Mononuclear cell (primary cell): ENCODE results near the gene NACA2. TPM values are rescaled to one million over a fixed set of nuclear protein-coding genes. Genes with fewer than 3 reads are reported as not detected.
"Not testable (repeated sequence)": the region's sequence is repeated elsewhere in the genome, so short reads cannot be mapped to it uniquely, and the experiment has no call there.

Experiments used
- H3K27me3 ChIP-seq: 2 replicates; pipeline ENCODE4 v1.6.0; 2011; ENCODE audit warnings: low read length, control low read depth; ENCODE audit not compliant: insufficient read depth
- H3K4me1 ChIP-seq: 2 replicates; pipeline ENCODE4 v1.5.1; 2011; ENCODE audit warnings: mild to moderate bottlenecking, low read length, control low read depth; ENCODE audit not compliant: insufficient read depth
- H3K4me3 ChIP-seq: 2 replicates; pipeline ENCODE4 v1.5.1; 2011; ENCODE audit warnings: mild to moderate bottlenecking, low read length, moderate library complexity
- H3K9me3 ChIP-seq: 2 replicates; pipeline ENCODE4 v1.5.1; 2011; ENCODE audit warnings: low read depth, mild to moderate bottlenecking, control low read depth, low read length
- total RNA-seq: library from RNA; depleted of rRNA; stranded (reverse); fragments of >200 nt; gene quantifications from one replicate; pipeline ENCODE4 v1.2.3, GENCODE V29; 2012

Gene NACA2
- total RNA-seq: 0.31 TPM

- H3K4me3 ChIP-seq: no peak within 1 kb of the TSS
- no peaks in the 10 kb centered on the region for H3K4me1 ChIP-seq
- H3K27me3 ChIP-seq: peaks cover 8% of the 10 kb centered on the region
- no peaks in the 10 kb centered on the region for H3K9me3 ChIP-seq
Measured at GRCh38 chr17:61591018-61591417, at the start of gene NACA2. Gene NACA2 (minus strand): TSS chr17:61591219. CDS start chr17:61591180, 39 bp downstream.

- peaks cover 6% of the 10 kb centered on the region for H3K27me3 ChIP-seq
- no peaks in the 10 kb centered on the region for H3K9me3 ChIP-seq
- no peaks in the 10 kb centered on the region for H3K4me1 ChIP-seq
- H3K4me3 ChIP-seq: no peak overlapping the region
Measured at GRCh38 chr17:61639818-61640217, 48.8 kb upstream of the NACA2 start.

GRCh38 chr17:61638087-61638486 is 47.1 kb upstream of the NACA2 start:
- Histone ChIP-seq H3K4me3 (no peak overlapping the region), H3K4me1 (no peaks in the 10 kb centered on the region), H3K9me3 (no peaks in the 10 kb centered on the region), H3K27me3 (peaks cover 10% of the 10 kb centered on the region)

GRCh38 chr17:61635913-61636432 is 45.0 kb upstream of the NACA2 start:
- no peaks in the 10 kb centered on the region for H3K9me3 ChIP-seq
- H3K4me1 ChIP-seq: no peaks in the 10 kb centered on the region
- H3K27me3 ChIP-seq: peaks cover 20% of the 10 kb centered on the region
- H3K4me3 ChIP-seq: no peak overlapping the region

- Histone ChIP-seq H3K4me1 (no peaks in the 10 kb centered on the region), H3K27me3 (peaks cover 23% of the 10 kb centered on the region), H3K4me3 (no peak overlapping the region), H3K9me3 (no peaks in the 10 kb centered on the region)
Measured at GRCh38 chr17:61634942-61635538, 44.0 kb upstream of the NACA2 start.

GRCh38 chr17:61634011-61634539 is 43.1 kb upstream of the NACA2 start:
- Histone ChIP-seq H3K4me3 (no peak overlapping the region), H3K9me3 (no peaks in the 10 kb centered on the region), H3K4me1 (no peaks in the 10 kb centered on the region), H3K27me3 (peaks cover 25% of the 10 kb centered on the region)

GRCh38 chr17:61632826-61633225 is 41.8 kb upstream of the NACA2 start:
- H3K27me3 ChIP-seq: peaks cover 23% of the 10 kb centered on the region
- H3K9me3 ChIP-seq: no peaks in the 10 kb centered on the region
- H3K4me3 ChIP-seq: no peak overlapping the region
- no peaks in the 10 kb centered on the region for H3K4me1 ChIP-seq

GRCh38 chr17:61631800-61632199 is 40.8 kb upstream of the NACA2 start:
- H3K27me3 ChIP-seq: peaks cover 25% of the 10 kb centered on the region
- H3K9me3 ChIP-seq: no peaks in the 10 kb centered on the region
- H3K4me1 ChIP-seq: no peaks in the 10 kb centered on the region
- no peak overlapping the region for H3K4me3 ChIP-seq

- H3K9me3 ChIP-seq, H3K4me1 ChIP-seq, H3K4me3 ChIP-seq: not testable (repeated sequence)
- peaks cover 29% of the 10 kb centered on the region for H3K27me3 ChIP-seq
Measured at GRCh38 chr17:61628158-61628557, 37.1 kb upstream of the NACA2 start.

GRCh38 chr17:61627658-61628057 is 36.6 kb upstream of the NACA2 start:
- Histone ChIP-seq H3K27me3 (peaks cover 32% of the 10 kb centered on the region), H3K4me1 (no peaks in the 10 kb centered on the region), H3K4me3 (no peak overlapping the region), H3K9me3 (no peaks in the 10 kb centered on the region)

GRCh38 chr17:61627125-61627524 is 36.1 kb upstream of the NACA2 start:
- Histone ChIP-seq H3K9me3 (no peaks in the 10 kb centered on the region), H3K4me3 (no peak overlapping the region)

GRCh38 chr17:61625564-61625963 is 34.5 kb upstream of the NACA2 start:
- no peaks in the 10 kb centered on the region for H3K9me3 ChIP-seq
- no peaks in the 10 kb centered on the region for H3K4me1 ChIP-seq
- no peak overlapping the region for H3K4me3 ChIP-seq
- H3K27me3 ChIP-seq: peaks cover 23% of the 10 kb centered on the region

More at GRCh38 chr17:61627125-61627524, 36.1 kb upstream of the NACA2 start:
- H3K27me3 ChIP-seq: peaks cover 32% of the 10 kb centered on the region
- no peaks in the 10 kb centered on the region for H3K4me1 ChIP-seq

GRCh38 chr17:61624951-61625350 is 33.9 kb upstream of the NACA2 start:
- Histone ChIP-seq H3K4me1 (no peaks in the 10 kb centered on the region), H3K4me3 (no peak overlapping the region), H3K9me3 (peaks cover 2% of the 10 kb centered on the region), H3K27me3 (peaks cover 19% of the 10 kb centered on the region)

- H3K4me1 ChIP-seq: no peaks in the 10 kb centered on the region
- peaks cover 15% of the 10 kb centered on the region for H3K27me3 ChIP-seq
- peaks cover 13% of the 10 kb centered on the region for H3K9me3 ChIP-seq
- H3K4me3 ChIP-seq: no peak overlapping the region
Measured at GRCh38 chr17:61621317-61621716, 30.3 kb upstream of the NACA2 start.

GRCh38 chr17:61619953-61620352 is 28.9 kb upstream of the NACA2 start:
- no peaks in the 10 kb centered on the region for H3K4me1 ChIP-seq

GRCh38 chr17:61619493-61619892 is 28.5 kb upstream of the NACA2 start:
- Histone ChIP-seq H3K9me3 (peaks cover 13% of the 10 kb centered on the region), H3K4me3 (no peak overlapping the region), H3K4me1 (no peaks in the 10 kb centered on the region), H3K27me3 (peaks cover 9% of the 10 kb centered on the region)

More at GRCh38 chr17:61619953-61620352, 28.9 kb upstream of the NACA2 start:
- Histone ChIP-seq H3K4me3 (no peak overlapping the region), H3K27me3 (peaks cover 13% of the 10 kb centered on the region), H3K9me3 (peaks cover 13% of the 10 kb centered on the region)
